ENCODE data around the gene NRROS. TPM values are rescaled to one million over a fixed set of nuclear protein-coding genes. Genes with fewer than 3 reads are reported as not detected.

Gene NRROS
- total RNA-seq, 1 experiment from 2014 or later = 0.64 TPM

DNA sequence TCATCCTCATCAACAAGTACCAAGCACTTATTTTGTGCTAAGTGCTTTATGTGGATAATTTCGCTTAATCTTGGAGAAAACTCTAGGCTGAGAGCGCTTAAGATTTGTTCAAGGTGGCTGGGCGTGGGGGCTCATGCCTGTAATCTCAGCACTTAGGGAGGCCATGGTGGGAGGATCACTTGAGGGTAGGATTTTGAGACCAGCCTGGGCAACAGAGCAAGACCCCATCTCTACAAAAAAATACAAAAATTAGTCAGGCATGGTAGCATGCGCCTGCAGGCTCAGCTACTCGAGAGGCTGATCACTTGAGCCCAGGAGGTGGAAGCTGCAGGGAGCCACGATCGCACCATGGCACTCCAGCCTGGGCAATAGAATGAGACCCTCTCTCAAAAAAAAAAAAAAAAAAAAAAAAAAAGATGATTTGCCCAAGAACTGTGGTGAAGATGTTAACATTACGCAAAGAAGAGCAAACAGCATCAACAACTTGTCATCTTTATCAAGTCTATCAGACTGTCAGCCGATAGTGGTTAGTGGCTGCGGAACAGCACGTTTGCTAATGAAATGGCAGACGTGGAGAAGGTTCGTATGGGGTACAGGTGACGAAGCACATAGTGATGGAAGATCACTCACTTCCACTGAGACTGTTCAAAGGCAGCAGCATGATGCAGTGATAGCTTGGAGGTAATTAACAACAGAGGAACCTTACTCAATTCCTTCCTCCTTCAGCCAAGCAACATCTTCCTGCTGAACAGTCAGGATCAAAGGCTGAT is 27.7 kb downstream of the NRROS start:
- no peaks in the 10 kb centered on the region for H3K27me3 ChIP-seq (replicated peaks; ENCODE audit: insufficient read depth, low read depth, low read length, poor library complexity)
- TF ChIP-seq, protein P1, sequence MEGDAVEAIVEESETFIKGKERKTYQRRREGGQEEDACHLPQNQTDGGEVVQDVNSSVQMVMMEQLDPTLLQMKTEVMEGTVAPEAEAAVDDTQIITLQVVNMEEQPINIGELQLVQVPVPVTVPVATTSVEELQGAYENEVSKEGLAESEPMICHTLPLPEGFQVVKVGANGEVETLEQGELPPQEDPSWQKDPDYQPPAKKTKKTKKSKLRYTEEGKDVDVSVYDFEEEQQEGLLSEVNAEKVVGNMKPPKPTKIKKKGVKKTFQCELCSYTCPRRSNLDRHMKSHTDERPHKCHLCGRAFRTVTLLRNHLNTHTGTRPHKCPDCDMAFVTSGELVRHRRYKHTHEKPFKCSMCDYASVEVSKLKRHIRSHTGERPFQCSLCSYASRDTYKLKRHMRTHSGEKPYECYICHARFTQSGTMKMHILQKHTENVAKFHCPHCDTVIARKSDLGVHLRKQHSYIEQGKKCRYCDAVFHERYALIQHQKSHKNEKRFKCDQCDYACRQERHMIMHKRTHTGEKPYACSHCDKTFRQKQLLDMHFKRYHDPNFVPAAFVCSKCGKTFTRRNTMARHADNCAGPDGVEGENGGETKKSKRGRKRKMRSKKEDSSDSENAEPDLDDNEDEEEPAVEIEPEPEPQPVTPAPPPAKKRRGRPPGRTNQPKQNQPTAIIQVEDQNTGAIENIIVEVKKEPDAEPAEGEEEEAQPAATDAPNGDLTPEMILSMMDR (conservative IDR thresholded peaks at IDR 0.05; ENCODE audit: low read depth, low read length) = no peak
- TF ChIP-seq EZH2 (IDR thresholded peaks at IDR 0.05; ENCODE audit: borderline replicate concordance, low read depth, low read length, poor library complexity, severe bottlenecking) = no peak
- CTCF ChIA-PET = no interaction called here
- H3K36me3 ChIP-seq (ENCODE audit: insufficient read depth, low read length, poor library complexity, severe bottlenecking) = no peaks in the 10 kb centered on the region
- POLR2A ChIA-PET (ENCODE audit: low non-redundant PET) = no interaction called here
- H3K9me3 ChIP-seq (ENCODE audit: low read depth, low read length, poor library complexity, severe bottlenecking) = no peaks in the 10 kb centered on the region
- DNase-seq (ENCODE audit: low spot score) = no peak
- no peak overlapping the region for H3K27ac ChIP-seq (ENCODE audit: low read depth, low read length, poor library complexity, severe bottlenecking)
- peaks cover 17% of the 10 kb centered on the region for H3K4me1 ChIP-seq (ENCODE audit: insufficient read depth, low read length, poor library complexity, severe bottlenecking)
- no TSS peak for BruUV-seq (replicated peaks)
- intact Hi-C loops (cut with micrococcal nuclease; ENCODE audit: unreplicated experiment) = no loop called here
- no peak overlapping the region for H3K4me3 ChIP-seq (ENCODE audit: low read depth, low read length, poor library complexity, severe bottlenecking)

DNA sequence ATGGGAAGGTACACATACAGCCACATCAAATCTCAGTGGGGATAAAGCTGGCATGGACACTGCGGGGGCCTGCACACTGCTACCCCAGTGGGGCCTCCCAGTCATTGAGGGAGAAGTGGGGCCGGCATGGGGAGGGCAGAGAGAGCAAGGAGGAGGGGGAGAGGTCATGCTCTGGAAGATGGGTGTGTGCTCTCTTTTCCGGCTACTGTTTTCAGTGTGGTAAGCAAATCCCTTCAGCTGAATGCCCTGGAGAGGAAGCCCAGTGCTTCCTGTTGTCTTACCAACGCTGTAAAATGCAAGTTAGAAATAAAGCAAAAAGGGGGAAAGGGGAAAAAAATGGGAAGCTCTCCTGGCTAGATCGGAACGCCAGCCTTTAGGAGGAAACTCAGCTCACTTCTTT is 30.8 kb downstream of the NRROS start:
- H3K27ac ChIP-seq (ENCODE audit: low read depth, low read length, poor library complexity, severe bottlenecking) = no peak overlapping the region
- BruUV-seq (replicated peaks) = no TSS peak
- TF ChIP-seq, protein P1 (conservative IDR thresholded peaks at IDR 0.05; ENCODE audit: low read depth, low read length) = no peak
- no peak for TF ChIP-seq EZH2 (IDR thresholded peaks at IDR 0.05; ENCODE audit: borderline replicate concordance, low read depth, low read length, poor library complexity, severe bottlenecking)
- no peaks in the 10 kb centered on the region for H3K27me3 ChIP-seq (replicated peaks; ENCODE audit: insufficient read depth, low read depth, low read length, poor library complexity)
- H3K9me3 ChIP-seq (ENCODE audit: low read depth, low read length, poor library complexity, severe bottlenecking) = no peaks in the 10 kb centered on the region
- no peak for DNase-seq (ENCODE audit: low spot score)
- no peaks in the 10 kb centered on the region for H3K36me3 ChIP-seq (ENCODE audit: insufficient read depth, low read length, poor library complexity, severe bottlenecking)
- no peak overlapping the region for H3K4me3 ChIP-seq (ENCODE audit: low read depth, low read length, poor library complexity, severe bottlenecking)
- intact Hi-C loops (cut with micrococcal nuclease; ENCODE audit: unreplicated experiment) = no loop called here
- ChIA-PET POLR2A (ENCODE audit: low non-redundant PET) (no interaction called here), CTCF (no interaction called here)
- H3K4me1 ChIP-seq (ENCODE audit: insufficient read depth, low read length, poor library complexity, severe bottlenecking) = peaks cover 12% of the 10 kb centered on the region

DNA sequence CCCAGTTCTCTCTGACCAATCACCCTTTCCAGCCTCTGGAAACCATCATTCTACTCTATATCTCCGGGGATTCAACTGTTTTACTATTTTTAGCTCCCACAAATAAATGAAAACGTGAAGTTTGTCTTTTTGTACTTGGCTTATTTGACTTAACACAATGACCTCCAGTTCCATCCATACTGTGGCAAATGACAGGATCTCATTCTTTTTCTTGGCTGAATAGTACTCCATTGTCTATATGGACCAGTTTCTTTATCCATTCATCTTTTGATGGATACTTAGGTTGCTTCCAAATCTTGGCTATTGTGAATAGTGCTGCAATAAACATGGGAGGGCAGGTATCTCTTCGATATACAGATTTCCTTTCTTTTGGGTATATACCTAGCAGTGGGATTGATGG is 34.1 kb downstream of the NRROS start:
- Histone ChIP-seq H3K27me3 (replicated peaks; ENCODE audit: insufficient read depth, low read depth, low read length, poor library complexity) (no peaks in the 10 kb centered on the region), H3K9me3 (ENCODE audit: low read depth, low read length, poor library complexity, severe bottlenecking) (no peaks in the 10 kb centered on the region), H3K27ac (ENCODE audit: low read depth, low read length, poor library complexity, severe bottlenecking) (no peak overlapping the region), H3K4me1 (ENCODE audit: insufficient read depth, low read length, poor library complexity, severe bottlenecking) (no peaks in the 10 kb centered on the region), H3K36me3 (ENCODE audit: insufficient read depth, low read length, poor library complexity, severe bottlenecking) (no peaks in the 10 kb centered on the region), H3K4me3 (ENCODE audit: low read depth, low read length, poor library complexity, severe bottlenecking) (no peak overlapping the region)
- TF ChIP-seq, protein P1 (conservative IDR thresholded peaks at IDR 0.05; ENCODE audit: low read depth, low read length) = no peak
- no peak for TF ChIP-seq EZH2 (IDR thresholded peaks at IDR 0.05; ENCODE audit: borderline replicate concordance, low read depth, low read length, poor library complexity, severe bottlenecking)
- DNase-seq (ENCODE audit: low spot score) = no peak
- POLR2A ChIA-PET (ENCODE audit: low non-redundant PET) = interaction anchor here (0.6 kb wide), 1 partner anchor 11 kb away, joined by 3 read pairs; no protein-coding TSS in a partner anchor
- no TSS peak for BruUV-seq (replicated peaks)
- CTCF ChIA-PET = no interaction called here
- intact Hi-C loops (cut with micrococcal nuclease; ENCODE audit: unreplicated experiment) = no loop called here

All from A673 (cell line).